ENCODE results near the gene SNTG2. TPM values are rescaled to one million over a fixed set of nuclear protein-coding genes. Genes with fewer than 3 reads are reported as not detected.

SNTG2 gene
- polyA plus RNA-seq, 2 donors = 0.26 to 0.33 TPM

DNA sequence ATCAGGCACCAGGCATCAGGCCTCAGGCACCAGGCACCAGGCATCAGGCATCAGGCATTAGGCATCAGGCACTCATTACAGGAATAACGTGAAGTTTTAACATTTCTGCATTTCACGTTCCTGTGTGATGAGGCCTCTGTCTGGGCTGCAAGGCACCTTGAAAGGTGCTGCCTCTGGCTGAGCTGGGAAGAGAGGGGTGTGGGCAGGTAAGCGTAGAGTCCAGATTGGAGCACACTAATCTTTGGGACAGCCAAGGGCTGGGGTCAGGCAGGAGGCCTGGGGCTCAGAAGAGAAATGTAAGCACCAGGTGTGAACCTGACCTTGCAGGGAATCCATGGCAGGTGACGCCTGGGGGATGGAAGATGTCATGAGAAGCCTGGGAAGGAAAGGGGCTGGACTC, 25.3 kb upstream of the SNTG2 start:
- Histone ChIP-seq H3K9me3 (ENCODE audit: control insufficient read depth in 2 of 2, insufficient read depth in 1 of 2, low read depth in 1 of 2, low read length in 1 of 2) (no peaks in the 10 kb centered on the region), H3K36me3 (ENCODE audit: control insufficient read depth in 2 of 2, insufficient read depth in 2 of 2, low read length in 1 of 2) (no peaks in the 10 kb centered on the region), H3K27ac (ENCODE audit: low read depth in 2 of 2, low read length in 1 of 2) (no peak overlapping the region), H3K27me3 (ENCODE audit: control insufficient read depth in 1 of 2, insufficient read depth in 2 of 2, low read length in 2 of 2) (no peaks in the 10 kb centered on the region), H3K4me3 (ENCODE audit: low read depth in 1 of 2, low read length in 2 of 2) (no peak overlapping the region), H3K4me1 (ENCODE audit: control insufficient read depth in 2 of 2, insufficient read depth in 2 of 2, low read length in 1 of 2) (no peaks in the 10 kb centered on the region)
- WGBS, 2 donors = 61 to 64% methylated on average over 4 of the region's 4 CpGs

DNA sequence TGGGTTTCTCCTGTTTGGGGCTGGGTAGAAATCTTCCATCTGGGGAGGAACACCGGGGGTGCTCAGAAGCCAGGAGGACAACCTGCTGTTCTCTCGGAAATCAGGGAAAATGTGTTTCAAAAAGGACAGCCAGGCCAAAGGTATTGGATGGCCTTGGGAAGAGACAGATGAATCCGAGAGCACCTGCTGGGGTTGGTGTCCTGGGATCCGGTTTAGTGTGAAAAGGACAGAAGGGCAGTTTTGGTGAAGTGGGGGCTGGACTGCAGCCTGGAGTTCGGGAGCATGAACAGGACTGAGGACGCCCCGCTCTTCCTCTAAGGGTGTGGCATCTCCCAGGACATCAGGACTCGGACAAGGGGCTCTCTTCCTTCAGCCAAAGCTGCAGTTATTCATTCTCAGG, 24.9 kb upstream of the SNTG2 start:
- Histone ChIP-seq H3K36me3 (ENCODE audit: control insufficient read depth in 2 of 2, insufficient read depth in 2 of 2, low read length in 1 of 2) (no peaks in the 10 kb centered on the region), H3K9me3 (ENCODE audit: control insufficient read depth in 2 of 2, insufficient read depth in 1 of 2, low read depth in 1 of 2, low read length in 1 of 2) (no peaks in the 10 kb centered on the region), H3K4me3 (ENCODE audit: low read depth in 1 of 2, low read length in 2 of 2) (no peak overlapping the region), H3K27me3 (ENCODE audit: control insufficient read depth in 1 of 2, insufficient read depth in 2 of 2, low read length in 2 of 2) (no peaks in the 10 kb centered on the region), H3K4me1 (ENCODE audit: control insufficient read depth in 2 of 2, insufficient read depth in 2 of 2, low read length in 1 of 2) (no peaks in the 10 kb centered on the region), H3K27ac (ENCODE audit: low read depth in 2 of 2, low read length in 1 of 2) (no peak overlapping the region)
- WGBS, 2 donors = 75 to 78% methylated on average over 8 of the region's 8 CpGs

DNA sequence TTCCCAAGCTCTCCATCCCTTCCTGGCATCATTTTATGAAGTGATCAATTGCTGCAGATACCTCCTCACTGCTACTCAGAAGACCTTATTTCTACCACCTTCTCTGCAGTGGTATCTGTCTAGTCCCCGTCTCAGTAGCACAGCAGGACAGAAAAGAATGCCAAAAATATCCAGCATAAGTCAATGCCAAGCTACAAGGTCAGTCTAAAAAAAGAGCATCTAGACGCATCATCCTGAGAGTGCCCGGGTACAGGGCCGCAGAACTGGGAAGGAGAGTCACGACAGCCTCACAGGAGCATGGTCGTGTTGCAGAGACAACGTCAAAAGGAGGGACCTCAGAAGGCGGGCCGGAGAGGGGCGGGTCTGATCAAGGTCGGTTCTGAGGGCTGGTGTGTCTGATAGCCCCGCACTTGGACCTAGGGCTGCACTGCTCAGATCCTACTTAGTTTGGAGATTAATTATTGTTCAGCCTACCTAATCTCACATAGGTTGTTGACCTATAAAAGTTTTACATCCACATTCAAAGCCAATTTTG, 24.3 kb upstream of the SNTG2 start:
- H3K9me3 ChIP-seq (ENCODE audit: control insufficient read depth in 2 of 2, insufficient read depth in 1 of 2, low read depth in 1 of 2, low read length in 1 of 2) = no peaks in the 10 kb centered on the region
- H3K4me1 ChIP-seq (ENCODE audit: control insufficient read depth in 2 of 2, insufficient read depth in 2 of 2, low read length in 1 of 2) = no peaks in the 10 kb centered on the region
- WGBS, 2 donors = 82 to 88% methylated on average over 12 of the region's 12 CpGs
- H3K27me3 ChIP-seq (ENCODE audit: control insufficient read depth in 1 of 2, insufficient read depth in 2 of 2, low read length in 2 of 2) = no peaks in the 10 kb centered on the region
- no peak overlapping the region for H3K4me3 ChIP-seq (ENCODE audit: low read depth in 1 of 2, low read length in 2 of 2)
- no peaks in the 10 kb centered on the region for H3K36me3 ChIP-seq (ENCODE audit: control insufficient read depth in 2 of 2, insufficient read depth in 2 of 2, low read length in 1 of 2)
- H3K27ac ChIP-seq (ENCODE audit: low read depth in 2 of 2, low read length in 1 of 2) = no peak overlapping the region

GRCh38 chr2:926896-927295, 23.8 kb upstream of the SNTG2 start:
- WGBS, 2 donors = 84 to 92% methylated on average over 9 of the region's 9 CpGs
- no peaks in the 10 kb centered on the region for H3K4me1 ChIP-seq (ENCODE audit: control insufficient read depth in 2 of 2, insufficient read depth in 2 of 2, low read length in 1 of 2)

DNA sequence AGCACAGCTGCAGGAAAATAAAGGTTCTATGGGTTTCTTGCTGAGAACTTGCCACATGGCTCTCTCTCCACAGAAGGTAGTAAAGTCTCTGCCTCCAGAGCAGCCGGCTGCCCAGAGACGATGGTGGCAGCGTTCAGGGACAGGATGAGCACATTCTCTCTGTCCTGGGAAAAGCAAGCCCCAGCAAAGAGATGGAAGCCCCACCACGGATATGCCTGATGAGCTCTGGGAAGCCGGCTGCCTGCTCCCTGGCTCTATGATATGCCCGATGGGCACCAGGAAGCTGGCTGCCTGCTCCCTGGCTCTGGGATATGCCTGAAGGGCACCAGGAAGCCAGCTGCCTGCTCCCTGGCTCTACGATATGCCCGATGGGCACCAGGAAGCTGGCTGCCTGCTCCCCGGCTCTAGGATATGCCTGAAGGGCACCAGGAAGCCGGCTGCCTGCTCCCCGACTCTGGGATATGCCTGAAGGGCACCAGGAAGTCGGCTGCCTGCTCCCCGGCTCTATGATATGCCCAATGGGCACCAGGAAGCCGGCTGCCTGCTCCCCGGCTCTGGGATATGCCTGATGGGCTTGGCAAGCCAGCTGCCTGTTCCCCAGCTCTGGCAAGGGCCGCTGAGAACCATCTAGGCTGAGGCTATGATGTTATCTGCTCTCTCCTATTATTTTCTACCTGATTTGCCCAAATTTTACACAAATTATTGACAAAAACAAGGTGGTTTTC, 21.5 kb upstream of the SNTG2 start:
- H3K36me3 ChIP-seq (ENCODE audit: control insufficient read depth in 2 of 2, insufficient read depth in 2 of 2, low read length in 1 of 2) = no peaks in the 10 kb centered on the region
- H3K4me1 ChIP-seq (ENCODE audit: control insufficient read depth in 2 of 2, insufficient read depth in 2 of 2, low read length in 1 of 2) = no peaks in the 10 kb centered on the region
- H3K27me3 ChIP-seq (ENCODE audit: control insufficient read depth in 1 of 2, insufficient read depth in 2 of 2, low read length in 2 of 2) = no peaks in the 10 kb centered on the region
- no peaks in the 10 kb centered on the region for H3K9me3 ChIP-seq (ENCODE audit: control insufficient read depth in 2 of 2, insufficient read depth in 1 of 2, low read depth in 1 of 2, low read length in 1 of 2)
- H3K27ac ChIP-seq (ENCODE audit: low read depth in 2 of 2, low read length in 1 of 2) = no peak overlapping the region
- WGBS, 2 donors = 74 to 94% methylated on average over 16 of the region's 16 CpGs
- H3K4me3 ChIP-seq (ENCODE audit: low read depth in 1 of 2, low read length in 2 of 2) = no peak overlapping the region

More at GRCh38 chr2:926896-927295, 23.8 kb upstream of the SNTG2 start:
- no peaks in the 10 kb centered on the region for H3K27me3 ChIP-seq (ENCODE audit: control insufficient read depth in 1 of 2, insufficient read depth in 2 of 2, low read length in 2 of 2)
- no peak overlapping the region for H3K4me3 ChIP-seq (ENCODE audit: low read depth in 1 of 2, low read length in 2 of 2)
- H3K36me3 ChIP-seq (ENCODE audit: control insufficient read depth in 2 of 2, insufficient read depth in 2 of 2, low read length in 1 of 2) = no peaks in the 10 kb centered on the region
- no peak overlapping the region for H3K27ac ChIP-seq (ENCODE audit: low read depth in 2 of 2, low read length in 1 of 2)
- H3K9me3 ChIP-seq (ENCODE audit: control insufficient read depth in 2 of 2, insufficient read depth in 1 of 2, low read depth in 1 of 2, low read length in 1 of 2) = no peaks in the 10 kb centered on the region

DNA sequence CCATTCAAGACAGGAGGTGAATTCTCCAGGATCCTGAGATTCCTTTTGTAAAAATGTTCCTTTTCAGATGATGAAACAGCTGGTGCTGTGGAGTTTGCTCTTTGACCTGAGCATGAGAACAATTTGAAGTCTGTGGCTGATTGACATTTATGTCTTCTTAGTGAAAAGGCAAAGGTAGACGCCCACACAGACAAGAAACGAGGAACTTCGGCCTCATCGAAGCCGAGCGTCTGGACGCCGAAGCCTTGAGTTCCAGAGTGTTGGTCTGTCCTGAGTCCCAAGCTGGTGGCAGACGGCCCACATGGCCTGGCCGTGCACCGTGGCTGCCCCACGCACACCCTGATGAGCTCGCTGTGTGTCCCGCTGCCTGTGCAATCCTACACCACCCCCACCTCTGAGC, 20.7 kb upstream of the SNTG2 start:
- no peaks in the 10 kb centered on the region for H3K9me3 ChIP-seq (ENCODE audit: control insufficient read depth in 2 of 2, insufficient read depth in 1 of 2, low read depth in 1 of 2, low read length in 1 of 2)
- H3K27ac ChIP-seq (ENCODE audit: low read depth in 2 of 2, low read length in 1 of 2) = no peak overlapping the region
- H3K36me3 ChIP-seq (ENCODE audit: control insufficient read depth in 2 of 2, insufficient read depth in 2 of 2, low read length in 1 of 2) = no peaks in the 10 kb centered on the region
- 92% methylated on average over 14 of the region's 14 CpGs for WGBS, 2 donors
- no peak overlapping the region for H3K4me3 ChIP-seq (ENCODE audit: low read depth in 1 of 2, low read length in 2 of 2)
- no peaks in the 10 kb centered on the region for H3K4me1 ChIP-seq (ENCODE audit: control insufficient read depth in 2 of 2, insufficient read depth in 2 of 2, low read length in 1 of 2)
- H3K27me3 ChIP-seq (ENCODE audit: control insufficient read depth in 1 of 2, insufficient read depth in 2 of 2, low read length in 2 of 2) = no peaks in the 10 kb centered on the region

GRCh38 chr2:930935-931334, 19.7 kb upstream of the SNTG2 start:
- H3K4me3 ChIP-seq (ENCODE audit: low read depth in 1 of 2, low read length in 2 of 2) = no peak overlapping the region
- H3K27me3 ChIP-seq (ENCODE audit: control insufficient read depth in 1 of 2, insufficient read depth in 2 of 2, low read length in 2 of 2) = no peaks in the 10 kb centered on the region
- no peaks in the 10 kb centered on the region for H3K36me3 ChIP-seq (ENCODE audit: control insufficient read depth in 2 of 2, insufficient read depth in 2 of 2, low read length in 1 of 2)
- no peak overlapping the region for H3K27ac ChIP-seq (ENCODE audit: low read depth in 2 of 2, low read length in 1 of 2)
- H3K9me3 ChIP-seq (ENCODE audit: control insufficient read depth in 2 of 2, insufficient read depth in 1 of 2, low read depth in 1 of 2, low read length in 1 of 2) = no peaks in the 10 kb centered on the region
- no peaks in the 10 kb centered on the region for H3K4me1 ChIP-seq (ENCODE audit: control insufficient read depth in 2 of 2, insufficient read depth in 2 of 2, low read length in 1 of 2)
- WGBS, 2 donors = 90 to 91% methylated on average over 4 of the region's 4 CpGs

DNA sequence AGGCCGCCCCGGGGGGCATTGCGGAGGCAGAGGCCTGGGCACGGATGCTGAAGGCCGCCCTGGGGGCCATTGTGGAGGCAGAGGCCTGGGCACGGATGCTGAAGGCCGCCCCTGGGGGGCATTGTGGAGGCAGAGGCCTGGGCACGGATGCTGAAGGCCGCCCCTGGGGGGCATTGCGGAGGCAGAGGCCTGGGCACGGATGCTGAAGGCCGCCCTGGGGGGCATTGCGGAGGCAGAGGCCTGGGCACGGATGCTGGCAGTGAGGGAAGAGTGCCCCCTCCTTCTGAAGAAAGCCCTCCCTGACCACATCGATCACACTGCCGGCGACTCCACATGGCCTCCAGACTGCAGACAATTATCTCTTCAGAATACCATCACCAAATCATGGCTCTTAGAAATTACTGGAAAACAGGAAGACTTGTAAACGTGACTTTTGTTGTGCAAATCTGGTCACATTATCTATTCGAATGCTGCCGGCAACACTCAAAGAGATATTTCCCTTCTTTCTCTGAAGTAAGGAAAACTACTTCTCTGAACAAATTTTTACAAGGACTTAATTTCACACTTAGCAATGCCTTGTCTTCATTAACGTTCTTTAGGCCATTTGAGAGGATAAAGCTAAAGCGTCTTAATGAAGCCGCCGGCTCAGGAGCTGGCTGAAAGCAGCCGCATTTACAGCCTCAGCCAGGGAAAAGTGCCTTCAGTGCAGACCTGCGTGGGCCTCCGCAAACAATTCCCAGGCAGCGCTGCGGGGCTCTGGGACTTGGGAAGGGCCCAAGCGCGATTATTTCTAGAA, 18.1 kb upstream of the SNTG2 start:
- no peaks in the 10 kb centered on the region for H3K27me3 ChIP-seq (ENCODE audit: control insufficient read depth in 1 of 2, insufficient read depth in 2 of 2, low read length in 2 of 2)
- H3K4me1 ChIP-seq (ENCODE audit: control insufficient read depth in 2 of 2, insufficient read depth in 2 of 2, low read length in 1 of 2) = no peaks in the 10 kb centered on the region
- H3K36me3 ChIP-seq (ENCODE audit: control insufficient read depth in 2 of 2, insufficient read depth in 2 of 2, low read length in 1 of 2) = no peaks in the 10 kb centered on the region
- H3K9me3 ChIP-seq (ENCODE audit: control insufficient read depth in 2 of 2, insufficient read depth in 1 of 2, low read depth in 1 of 2, low read length in 1 of 2) = no peaks in the 10 kb centered on the region
- H3K4me3 ChIP-seq (ENCODE audit: low read depth in 1 of 2, low read length in 2 of 2) = no peak overlapping the region
- 81 to 83% methylated on average over 24 to 31 of the region's 31 CpGs for WGBS, 2 donors
- no peak overlapping the region for H3K27ac ChIP-seq (ENCODE audit: low read depth in 2 of 2, low read length in 1 of 2)

DNA sequence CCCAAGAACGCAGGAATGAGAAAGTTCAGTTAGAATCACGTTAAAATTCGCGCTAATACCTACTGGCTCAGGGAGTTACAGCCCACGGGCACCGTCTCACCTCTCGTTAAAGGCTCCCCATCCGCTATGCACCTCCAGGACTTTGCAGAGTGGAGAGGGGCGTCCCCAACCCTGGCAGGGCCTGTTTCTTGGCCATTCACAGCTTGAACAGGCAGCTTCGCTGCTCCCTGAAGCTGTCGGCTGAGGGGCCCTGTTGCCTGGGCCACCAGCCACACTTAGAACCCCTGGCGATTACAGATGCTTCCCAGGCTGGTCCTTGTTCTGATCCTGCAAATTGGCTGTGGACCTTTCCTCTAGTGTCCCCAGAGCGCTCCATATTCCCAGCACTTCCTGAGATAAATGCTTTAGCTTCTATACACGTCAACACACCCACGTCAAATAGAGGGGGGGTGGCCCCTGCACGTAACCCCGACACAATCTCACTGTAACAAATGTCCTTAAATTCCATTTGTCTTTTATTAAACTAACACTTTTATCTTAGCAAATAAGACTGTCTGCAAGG, 16.8 kb upstream of the SNTG2 start:
- WGBS, 2 donors = 75 to 81% methylated on average over 17 of the region's 17 CpGs
- Histone ChIP-seq H3K36me3 (ENCODE audit: control insufficient read depth in 2 of 2, insufficient read depth in 2 of 2, low read length in 1 of 2) (no peaks in the 10 kb centered on the region), H3K27me3 (ENCODE audit: control insufficient read depth in 1 of 2, insufficient read depth in 2 of 2, low read length in 2 of 2) (no peaks in the 10 kb centered on the region), H3K27ac (ENCODE audit: low read depth in 2 of 2, low read length in 1 of 2) (no peak overlapping the region), H3K4me3 (ENCODE audit: low read depth in 1 of 2, low read length in 2 of 2) (no peak overlapping the region), H3K9me3 (ENCODE audit: control insufficient read depth in 2 of 2, insufficient read depth in 1 of 2, low read depth in 1 of 2, low read length in 1 of 2) (no peaks in the 10 kb centered on the region), H3K4me1 (ENCODE audit: control insufficient read depth in 2 of 2, insufficient read depth in 2 of 2, low read length in 1 of 2) (no peaks in the 10 kb centered on the region)
